Fibroblast of skin of left biceps (primary cell): ENCODE results near the gene STK11IP.

Source experiments
- DNase-seq, 2 experiments: peaks; one replicate each; pipeline ENCODE4 v3.0.0-alpha.2; 2013; ENCODE audit warnings: low read depth in 2 of 2

Gene STK11IP

GRCh38 chr2:219578811-219579613 is 18.6 kb upstream of the STK11IP start:
- DNase-seq, result no peak

DNA sequence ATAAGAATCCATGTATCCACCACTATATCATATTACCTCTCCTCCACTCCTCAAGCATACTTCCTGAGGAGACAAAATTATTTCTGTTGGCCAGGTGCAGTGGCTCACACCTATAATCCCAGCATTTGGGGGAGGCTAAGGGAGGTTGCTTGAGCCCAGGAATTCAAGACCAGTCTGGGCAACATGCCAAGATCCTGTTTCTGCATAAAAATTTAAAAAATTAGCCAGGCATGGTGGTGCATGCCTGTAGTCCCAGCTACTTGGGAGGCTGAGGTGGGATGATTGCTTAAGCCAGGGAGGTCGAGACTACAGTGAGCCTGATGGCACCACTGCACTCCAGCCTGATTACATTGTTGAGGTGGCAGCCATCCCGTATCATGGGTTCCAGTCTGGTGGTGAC is 16.3 kb upstream of the STK11IP start:
- no peak for DNase-seq

GRCh38 chr2:219591091-219591490 is 6.6 kb upstream of the STK11IP start:
- no peak for DNase-seq

DNA sequence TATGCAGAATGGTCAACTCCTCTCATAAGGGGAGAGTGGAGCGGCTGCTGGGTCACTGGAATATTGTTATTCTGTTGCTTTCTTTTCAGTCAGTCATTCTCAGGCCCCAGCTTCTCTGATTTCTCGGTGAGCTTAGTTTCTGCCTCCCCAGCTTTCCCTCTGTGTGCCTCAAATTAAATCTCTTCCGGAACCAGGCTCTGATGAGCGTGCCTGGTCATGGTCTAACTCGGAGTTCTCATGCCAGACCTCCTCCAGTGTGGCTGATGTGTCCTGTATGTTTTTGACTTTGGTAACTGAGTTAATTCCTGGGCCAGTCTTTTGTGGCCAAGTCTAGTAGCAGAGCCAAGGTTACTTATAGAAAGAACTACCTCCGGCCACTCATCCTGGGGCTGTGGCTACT is 4.9 kb upstream of the STK11IP start:
- DNase-seq, result no peak

DNA sequence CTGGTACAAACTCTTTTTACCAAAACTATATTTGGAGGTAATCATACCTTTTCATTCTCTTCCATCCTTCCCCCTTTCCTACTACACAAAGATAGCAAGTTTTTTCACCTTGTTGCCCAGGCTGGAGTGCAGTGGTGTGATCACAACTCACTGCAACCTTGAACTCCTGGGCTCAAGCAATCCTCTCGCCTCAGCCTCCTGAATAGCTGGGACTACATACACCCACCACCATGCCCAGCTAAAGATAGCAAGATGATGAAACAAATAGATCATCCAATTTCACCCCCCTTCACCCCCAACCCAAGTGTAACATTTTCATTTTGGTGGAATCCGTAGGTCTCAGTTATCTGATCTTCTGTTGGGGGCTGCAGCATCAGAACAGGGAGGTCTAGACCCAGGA is 4.5 kb upstream of the STK11IP start:
- no peak for DNase-seq

GRCh38 chr2:219595256-219595655 is 2.4 kb upstream of the STK11IP start:
- DNase-seq, result no peak

GRCh38 chr2:219596954-219597551 is 604 bp upstream of the STK11IP start:
- DNase-seq, result no peak

DNA sequence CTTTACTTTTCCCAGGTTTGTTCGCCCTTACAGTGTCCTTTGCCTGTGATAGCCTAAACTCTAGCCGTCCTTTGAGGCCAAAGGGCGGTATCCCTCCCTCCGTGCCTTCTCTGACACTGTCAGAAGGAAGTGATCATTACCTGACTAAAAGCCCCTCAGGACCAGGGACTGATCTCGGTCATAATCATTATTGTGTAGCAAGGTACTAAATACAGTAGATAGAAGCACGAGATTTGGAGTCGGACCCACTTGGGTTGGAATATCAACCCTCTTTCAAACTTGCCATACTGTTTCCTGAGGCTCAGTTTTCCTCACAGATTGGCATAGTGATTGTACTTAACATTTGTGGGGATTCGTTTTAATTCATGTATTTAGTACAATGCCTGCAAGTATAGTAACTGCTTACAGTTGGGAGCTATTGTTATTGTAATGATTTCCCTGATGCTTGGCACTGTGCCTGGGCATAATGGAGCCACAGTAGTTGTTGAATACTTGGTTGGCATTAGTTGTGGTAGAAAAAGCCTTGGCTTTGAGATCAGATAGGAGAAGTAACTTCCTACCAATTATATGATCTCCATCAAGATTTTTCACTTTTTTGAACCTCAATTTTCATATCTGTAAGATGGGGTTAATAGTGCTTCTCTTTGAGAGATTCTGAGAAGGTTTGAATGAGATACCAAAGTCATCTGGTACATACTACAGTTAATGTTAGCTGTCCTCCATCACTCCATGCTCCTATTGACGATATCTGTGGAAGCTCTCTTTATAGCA is 836 bp downstream of the STK11IP start:
- no peak for DNase-seq

DNA sequence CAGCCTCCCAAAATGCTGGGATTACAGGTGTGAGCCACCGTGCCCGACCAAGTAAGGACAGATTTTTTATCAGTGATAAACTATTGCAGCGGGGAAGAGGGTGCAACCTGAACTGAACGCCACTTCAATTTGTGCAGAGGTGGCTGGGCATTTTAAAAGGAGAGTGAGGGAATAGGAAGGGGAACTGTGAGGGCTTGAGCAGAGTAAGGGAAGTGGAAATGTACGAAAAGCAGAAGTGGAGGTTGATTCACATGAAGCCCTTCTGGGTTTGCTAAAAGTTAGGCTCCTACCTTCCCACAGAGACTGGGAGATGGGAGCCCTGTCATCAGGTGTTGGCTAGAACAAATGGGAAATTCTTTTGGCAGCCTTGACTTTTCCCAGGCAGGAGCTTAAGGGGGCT is 6.1 kb downstream of the STK11IP start:
- DNase-seq, result no peak

DNA sequence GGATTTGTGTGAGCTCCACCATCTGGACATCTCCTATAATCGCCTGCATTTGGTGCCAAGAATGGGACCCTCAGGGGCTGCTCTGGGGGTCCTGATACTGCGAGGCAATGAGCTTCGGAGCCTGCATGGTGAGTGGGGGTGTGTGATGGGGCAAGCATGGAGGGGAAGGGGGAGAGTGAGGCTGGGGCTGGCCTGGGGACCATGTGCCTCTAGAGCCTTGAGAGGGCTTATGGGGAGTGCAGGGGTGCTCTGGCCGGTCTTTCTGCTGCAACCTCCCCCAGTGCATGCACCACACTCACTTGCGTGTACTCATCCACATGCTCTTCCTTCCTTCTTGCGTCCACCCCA is 7.9 kb downstream of the STK11IP start:
- DNase-seq, result no peak

- no peak for DNase-seq
Measured at GRCh38 chr2:219607931-219608330, 10.3 kb downstream of the STK11IP start.

DNA sequence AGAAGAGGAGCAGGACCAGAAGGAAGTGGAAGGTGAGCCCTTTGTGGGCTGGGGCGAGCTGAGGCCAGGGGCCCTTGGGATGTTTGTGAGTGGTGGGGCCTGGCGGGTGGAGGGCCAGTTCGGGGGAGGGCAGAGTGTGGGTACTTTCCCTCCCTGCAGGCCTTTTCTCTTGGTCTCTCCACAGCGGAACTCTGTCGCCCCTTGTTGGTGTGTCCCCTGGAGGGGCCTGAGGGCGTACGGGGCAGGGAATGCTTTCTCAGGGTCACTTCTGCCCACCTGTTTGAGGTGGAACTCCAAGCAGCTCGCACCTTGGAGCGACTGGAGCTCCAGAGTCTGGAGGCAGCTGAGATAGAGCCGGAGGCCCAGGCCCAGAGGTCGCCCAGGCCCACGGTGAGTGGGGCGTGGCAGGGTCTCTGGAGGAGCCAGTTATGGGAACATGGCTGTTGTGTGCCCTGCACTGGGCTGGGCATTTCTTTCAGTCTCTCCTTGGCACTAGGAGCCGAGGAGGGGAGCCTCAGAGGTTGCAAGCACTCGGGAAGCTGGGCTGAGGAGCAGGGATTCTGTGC is 10.8 kb downstream of the STK11IP start:
- DNase-seq, result no peak

DNA sequence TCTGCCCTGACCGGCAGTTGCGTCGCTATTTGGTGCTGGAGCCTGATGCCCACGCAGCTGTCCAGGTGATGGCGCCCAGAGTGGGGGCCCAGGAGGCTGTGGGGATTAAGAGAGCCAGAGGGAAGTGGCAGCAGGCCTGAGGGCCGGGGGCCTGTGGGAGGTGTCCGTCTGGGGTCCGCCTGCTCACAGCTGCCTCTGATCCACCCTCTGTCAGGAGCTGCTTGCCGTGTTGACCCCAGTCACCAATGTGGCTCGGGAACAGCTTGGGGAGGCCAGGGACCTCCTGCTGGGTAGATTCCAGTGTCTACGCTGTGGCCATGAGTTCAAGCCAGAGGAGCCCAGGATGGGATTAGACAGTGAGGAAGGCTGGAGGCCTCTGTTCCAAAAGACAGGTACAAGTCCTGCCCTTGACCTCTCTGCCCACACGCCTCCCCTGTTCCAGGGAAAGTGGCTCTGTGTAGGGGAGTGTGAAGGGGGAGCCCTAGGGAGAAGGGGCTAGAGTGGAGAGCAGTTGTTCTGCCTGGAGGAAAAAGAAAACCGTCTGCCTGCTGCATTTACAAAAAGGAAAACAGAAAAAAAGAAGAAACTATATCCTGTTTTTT is 11.6 kb downstream of the STK11IP start:
- DNase-seq, result no peak

DNA sequence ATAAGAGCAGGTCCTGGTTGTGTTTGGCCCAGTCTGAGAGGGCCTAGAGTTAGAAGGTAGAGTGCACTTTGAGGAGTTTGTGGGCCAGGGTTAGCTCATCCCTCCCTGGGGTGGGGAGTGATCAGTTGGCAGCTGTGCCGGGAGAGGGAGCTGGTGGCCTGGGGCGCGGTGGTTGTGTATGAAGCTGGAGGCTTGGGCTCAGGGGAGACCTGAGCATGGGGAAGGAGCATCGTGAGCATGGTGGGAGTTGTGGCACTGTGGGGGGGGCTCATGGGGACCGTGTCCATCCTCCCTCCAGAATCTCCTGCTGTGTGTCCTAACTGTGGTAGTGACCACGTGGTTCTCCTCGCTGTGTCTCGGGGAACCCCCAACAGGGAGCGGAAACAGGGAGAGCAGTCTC is 13.6 kb downstream of the STK11IP start:
- DNase-seq, result no peak

DNA sequence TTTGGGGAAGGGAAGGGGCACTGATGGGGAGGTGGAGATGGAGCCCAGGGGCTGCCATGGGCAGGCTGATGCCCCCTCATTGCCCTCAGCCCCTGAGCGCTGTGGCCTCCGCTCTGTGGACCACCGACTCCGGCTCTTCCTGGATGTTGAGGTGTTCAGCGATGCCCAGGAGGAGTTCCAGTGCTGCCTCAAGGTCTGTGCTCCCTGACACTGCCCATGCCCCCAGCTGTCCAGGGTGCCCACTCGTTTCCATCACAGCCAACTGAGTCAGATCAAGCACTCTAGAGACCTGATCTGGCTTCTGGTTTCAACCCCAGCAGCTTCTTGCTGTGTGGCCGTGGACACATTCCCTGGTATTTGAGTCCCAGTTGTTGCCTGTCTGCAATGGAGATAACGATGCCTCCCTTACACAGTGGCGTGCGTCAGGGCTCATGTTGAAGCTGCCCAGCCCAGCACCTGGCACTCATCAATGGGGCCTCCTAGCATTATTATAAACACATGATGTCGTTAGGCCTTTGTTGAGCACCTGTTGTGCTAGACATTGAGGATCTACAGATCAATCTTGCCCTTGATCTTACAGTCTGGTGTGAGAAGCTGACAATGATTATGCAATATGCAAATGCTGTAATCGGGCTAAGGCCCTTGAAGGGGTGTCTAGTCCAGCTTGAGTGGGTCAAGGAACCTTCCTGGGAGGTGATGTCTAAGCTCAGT is 14.4 kb downstream of the STK11IP start:
- DNase-seq, result no peak

DNA sequence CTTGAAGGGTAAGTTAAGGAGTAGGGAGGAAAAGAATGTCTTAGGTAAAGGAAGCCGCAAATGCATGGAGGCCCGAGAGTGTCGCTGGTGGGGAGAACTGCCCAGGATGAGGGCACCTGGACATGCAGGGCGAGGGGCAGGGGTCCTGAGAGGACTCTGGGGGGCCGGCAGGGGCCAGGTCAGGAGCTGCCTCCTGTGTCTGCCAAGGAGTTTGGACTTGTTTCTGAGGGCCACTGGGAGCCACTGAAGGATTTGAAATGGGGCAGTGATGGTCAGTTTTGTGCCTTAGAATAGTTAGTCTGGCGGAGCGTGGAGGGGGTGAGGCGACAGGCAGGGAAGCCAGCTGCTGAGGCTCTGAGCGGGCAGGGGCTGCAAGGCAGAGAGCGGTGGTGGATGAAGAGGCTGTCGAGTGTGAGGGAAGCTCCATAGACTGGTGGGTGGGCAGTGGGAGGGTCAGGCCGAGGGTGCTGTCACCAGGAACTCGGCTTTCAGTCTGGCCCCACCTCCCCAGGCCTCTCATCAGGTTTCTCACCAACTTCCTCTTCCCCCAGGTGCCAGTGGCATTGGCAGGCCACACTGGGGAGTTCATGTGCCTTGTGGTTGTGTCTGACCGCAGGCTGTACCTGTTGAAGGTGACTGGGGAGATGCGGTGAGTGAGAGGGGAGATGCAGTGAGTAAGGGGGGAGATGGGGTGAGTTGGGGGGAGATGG is 15.1 kb downstream of the STK11IP start:
- no peak for DNase-seq

DNA sequence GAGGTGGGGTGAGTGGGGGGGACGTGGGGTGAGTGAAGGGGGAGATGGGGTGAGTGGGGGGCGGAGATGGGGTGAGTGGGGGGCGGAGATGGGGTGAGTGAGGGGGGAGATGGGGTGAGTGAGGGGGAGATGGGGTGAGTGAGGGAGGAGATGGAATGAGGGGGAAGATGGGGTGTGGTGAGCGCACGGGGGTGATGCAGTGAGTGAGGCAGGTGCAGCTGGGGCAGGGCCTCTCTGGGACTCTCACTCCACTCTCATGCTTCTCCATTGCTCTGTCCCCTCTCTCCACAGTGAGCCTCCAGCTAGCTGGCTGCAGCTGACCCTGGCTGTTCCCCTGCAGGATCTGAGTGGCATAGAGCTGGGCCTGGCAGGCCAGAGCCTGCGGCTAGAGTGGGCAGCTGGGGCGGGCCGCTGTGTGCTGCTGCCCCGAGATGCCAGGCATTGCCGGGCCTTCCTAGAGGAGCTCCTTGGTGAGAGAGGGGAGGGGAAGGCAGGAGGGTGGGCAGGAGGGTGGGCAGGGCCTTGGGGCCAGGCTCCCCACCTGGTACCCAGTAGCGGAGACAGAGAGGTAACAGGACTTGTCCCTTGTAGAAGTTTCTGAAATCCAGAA is 15.9 kb downstream of the STK11IP start:
- DNase-seq, result no peak

DNA sequence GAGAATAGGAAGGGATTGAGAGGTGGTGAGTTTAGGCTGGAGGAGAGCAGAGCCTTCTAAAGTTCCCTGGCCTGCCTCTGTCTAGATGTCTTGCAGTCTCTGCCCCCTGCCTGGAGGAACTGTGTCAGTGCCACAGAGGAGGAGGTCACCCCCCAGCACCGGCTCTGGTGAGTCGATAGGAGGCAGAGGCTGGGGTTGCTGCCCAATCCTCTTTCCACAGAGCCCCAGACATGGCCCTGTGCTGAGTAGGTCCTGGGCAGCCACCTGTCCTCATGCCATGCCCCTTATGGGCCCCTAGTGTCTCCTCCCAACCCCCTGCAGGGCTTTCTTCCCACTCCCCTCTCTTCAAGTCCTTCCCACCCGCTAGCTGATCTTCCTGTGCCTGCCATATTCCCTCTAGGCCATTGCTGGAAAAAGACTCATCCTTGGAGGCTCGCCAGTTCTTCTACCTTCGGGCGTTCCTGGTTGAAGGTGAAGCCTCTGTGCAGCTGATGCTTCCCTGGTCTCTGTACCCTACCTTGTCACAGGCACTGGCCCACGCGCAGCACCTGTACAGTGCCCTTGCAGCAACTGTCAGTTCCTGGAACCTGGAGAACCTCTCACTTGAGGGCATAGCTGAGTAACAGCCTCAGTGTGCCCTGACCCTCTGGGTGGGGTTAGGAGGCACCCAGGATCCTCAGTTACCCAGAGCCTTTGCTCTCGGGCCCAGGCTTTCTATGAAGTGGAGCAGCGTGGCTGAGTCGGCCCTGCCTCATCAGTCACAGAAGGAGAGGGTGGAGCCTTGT is 16.6 kb downstream of the STK11IP start:
- no peak for DNase-seq

DNA sequence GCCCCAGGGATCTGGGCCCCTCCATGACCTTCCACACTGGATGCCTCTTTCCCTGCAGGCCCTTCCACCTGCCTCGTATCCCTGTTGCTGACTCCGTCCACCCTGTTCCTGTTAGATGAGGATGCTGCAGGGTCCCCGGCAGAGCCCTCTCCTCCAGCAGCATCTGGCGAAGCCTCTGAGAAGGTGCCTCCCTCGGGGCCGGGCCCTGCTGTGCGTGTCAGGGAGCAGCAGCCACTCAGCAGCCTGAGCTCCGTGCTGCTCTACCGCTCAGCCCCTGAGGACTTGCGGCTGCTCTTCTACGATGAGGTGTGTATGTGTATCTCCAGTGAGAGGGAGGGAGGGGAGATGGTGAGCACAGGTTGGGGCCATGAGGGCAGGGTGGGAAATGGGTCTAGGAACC is 17.4 kb downstream of the STK11IP start:
- DNase-seq, result no peak

DNA sequence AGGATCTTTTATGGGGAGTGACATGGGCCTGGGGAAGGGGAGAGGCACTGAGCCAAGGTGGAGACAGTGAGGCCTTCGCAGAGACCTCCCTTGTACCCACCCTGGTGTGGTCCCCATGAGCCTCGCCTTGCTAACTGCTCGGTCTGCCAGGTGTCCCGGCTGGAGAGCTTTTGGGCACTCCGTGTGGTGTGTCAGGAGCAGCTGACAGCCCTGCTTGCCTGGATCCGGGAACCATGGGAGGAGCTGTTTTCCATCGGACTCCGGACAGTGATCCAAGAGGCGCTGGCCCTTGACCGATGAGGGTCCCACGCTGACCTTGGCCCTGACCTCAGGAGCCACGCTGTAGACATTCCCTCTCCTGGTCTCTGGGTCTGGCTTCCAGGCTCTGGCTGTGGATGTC is 18.2 kb downstream of the STK11IP start:
- no peak for DNase-seq
